GM12875 (cell line): ENCODE results near the gene SPECC1L.

Source experiments
- H3K4me3 ChIP-seq: one replicate; pipeline ENCODE4 v1.5.1; 2011; ENCODE audit warnings: low read depth, low read length, control low read depth
- TF ChIP-seq, protein P1 (sequence below): IDR thresholded peaks from 2 replicates; pipeline ENCODE4 v1.5.1; 2011; ENCODE audit warnings: low read depth, mild to moderate bottlenecking, control low read depth, inconsistent platforms, low read length, moderate library complexity, borderline replicate concordance; ENCODE audit not compliant: insufficient read depth

SPECC1L gene

DNA sequence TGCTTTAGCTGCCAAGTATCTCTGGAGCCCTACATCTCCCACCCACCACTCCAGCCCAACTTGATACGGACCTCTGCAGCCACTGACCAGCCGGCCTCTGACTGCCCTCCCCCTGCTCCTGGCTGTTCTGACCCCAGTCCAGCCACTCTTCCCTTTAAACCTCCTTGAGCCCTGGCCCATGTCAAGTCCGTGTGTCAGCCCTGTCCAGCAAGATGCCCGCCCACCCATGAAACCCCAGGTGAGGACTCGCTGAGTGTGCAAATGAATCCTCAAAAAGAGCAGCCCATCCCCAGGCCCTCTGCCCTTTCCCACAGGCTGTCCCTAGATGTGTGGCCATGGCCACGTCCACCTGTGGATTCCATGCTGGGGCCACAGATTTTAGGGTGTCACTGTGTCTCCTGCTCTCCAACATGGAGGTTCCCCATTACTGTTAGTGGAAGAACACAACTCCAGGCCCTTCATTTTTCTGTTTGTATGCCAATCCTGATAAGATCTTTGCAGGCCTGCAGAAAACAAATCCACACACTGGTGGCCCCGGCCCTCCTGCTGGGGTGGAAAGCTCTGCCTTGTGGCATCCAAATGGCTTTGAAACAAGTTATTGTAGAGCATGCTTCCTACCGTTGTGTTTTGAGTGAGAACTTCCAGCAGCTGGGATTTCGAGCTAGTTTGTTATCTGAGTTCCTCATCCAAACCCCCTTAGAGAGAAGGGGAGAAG is 134.1 kb downstream of the SPECC1L start:
- TF ChIP-seq, protein P1, sequence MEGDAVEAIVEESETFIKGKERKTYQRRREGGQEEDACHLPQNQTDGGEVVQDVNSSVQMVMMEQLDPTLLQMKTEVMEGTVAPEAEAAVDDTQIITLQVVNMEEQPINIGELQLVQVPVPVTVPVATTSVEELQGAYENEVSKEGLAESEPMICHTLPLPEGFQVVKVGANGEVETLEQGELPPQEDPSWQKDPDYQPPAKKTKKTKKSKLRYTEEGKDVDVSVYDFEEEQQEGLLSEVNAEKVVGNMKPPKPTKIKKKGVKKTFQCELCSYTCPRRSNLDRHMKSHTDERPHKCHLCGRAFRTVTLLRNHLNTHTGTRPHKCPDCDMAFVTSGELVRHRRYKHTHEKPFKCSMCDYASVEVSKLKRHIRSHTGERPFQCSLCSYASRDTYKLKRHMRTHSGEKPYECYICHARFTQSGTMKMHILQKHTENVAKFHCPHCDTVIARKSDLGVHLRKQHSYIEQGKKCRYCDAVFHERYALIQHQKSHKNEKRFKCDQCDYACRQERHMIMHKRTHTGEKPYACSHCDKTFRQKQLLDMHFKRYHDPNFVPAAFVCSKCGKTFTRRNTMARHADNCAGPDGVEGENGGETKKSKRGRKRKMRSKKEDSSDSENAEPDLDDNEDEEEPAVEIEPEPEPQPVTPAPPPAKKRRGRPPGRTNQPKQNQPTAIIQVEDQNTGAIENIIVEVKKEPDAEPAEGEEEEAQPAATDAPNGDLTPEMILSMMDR, result no peak
- H3K4me3 ChIP-seq, result no peak overlapping the region

DNA sequence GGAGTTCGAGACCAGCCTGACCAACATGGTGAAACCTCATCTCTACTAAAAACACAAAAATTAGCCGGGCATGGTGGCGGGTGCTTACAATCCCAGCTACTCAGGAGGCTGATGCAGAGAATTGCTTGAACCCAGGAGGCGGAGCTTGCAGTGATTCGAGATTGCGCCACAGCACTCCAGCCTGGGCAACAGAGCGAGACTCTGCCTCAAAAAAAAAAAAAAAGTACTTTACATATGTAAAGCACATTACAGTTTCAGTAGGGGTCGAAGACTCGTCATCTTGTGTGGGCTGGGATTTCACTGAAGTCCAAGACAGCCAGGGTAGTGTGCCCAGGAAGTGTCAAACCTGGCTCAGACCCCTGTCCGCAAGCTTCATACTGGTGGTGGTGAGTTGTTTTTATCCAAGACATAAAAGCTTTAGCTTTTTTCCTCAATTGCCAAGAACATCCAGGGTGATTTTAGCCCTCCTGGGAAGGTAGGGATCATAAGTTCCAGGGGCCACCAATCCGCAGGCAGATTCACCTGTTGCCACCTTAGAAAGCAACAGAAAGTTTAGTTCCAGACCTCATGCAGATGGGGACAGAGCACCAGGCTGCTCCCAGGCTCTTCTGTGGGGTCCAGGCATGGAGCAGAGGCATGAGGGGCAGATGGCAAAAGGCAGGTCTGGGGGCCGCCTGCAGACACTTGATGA is 135.1 kb downstream of the SPECC1L start:
- TF ChIP-seq, protein P1, result no peak

DNA sequence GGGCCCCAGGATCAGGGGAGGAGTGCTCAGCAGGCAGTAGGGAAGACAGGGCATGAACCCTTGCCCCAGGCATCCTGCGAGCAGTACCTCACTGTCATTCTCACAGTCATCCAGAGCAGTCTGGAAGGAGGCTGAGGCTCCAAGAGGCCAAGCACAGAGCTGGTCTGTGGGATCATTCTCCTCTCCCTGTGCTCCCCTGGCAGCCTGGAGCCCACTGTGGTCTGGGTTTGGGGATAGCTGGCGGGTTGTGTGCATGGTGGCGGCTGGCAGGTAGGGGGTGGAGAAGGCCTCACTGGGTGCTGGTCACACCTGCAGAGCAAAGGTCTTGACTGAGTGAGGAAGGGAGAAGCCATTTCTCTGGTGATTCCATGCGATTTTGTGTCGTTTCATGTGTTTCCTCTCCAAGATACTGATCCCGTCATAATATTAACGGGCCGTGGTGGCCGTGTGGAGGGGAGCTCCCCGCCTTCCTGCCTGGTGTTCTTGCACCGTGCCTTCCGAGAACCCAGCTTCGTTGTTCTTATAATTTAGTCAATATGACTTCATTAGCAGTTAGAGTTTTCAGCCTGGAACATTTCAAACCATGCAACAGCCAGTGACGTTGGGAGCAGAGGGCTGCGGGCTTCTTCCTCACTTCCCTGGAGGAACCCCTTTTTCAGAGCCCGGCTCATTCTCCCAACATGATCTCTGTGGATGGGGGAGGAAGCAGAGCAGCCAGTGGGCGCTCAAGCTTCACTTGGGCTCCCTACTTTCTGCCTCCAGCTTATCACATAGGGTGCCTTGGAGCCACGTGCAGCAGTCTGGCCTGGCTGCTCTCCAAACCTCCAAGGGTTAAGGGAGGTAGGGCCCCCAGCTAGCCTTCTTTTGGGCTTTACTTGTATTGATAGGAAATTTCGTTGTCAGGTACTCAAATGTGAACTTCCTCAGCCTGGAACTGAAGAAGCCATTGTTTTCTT is 136.0 kb downstream of the SPECC1L start:
- TF ChIP-seq, protein P1, result no peak
- H3K4me3 ChIP-seq, result no peak overlapping the region

More for the DNA sequence above, 135.1 kb downstream of the SPECC1L start:
- H3K4me3 ChIP-seq, result no peak overlapping the region

- no peak overlapping the region for H3K4me3 ChIP-seq
- TF ChIP-seq, protein P1, result no peak
Measured at GRCh38 chr22:24407278-24407665, 136.6 kb downstream of the SPECC1L start.

DNA sequence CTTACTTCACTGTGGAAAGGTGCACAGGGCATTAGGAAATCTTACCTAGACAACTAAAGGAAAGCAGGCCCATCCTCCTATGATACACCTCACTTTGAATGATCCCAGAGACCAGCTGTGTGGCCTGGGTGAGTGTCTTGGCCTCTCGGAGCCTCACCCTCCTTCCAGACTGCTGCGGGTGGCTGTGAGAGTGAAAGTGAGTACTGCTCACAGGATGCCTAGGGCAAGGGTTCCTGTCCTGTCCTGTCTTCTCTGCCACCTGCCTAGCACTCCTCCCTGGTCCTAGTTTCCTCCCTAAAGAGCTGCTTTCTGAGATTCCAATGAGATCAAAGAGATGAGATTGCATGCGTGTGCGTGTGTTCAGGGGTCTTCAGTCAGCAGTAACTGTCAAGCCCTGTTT is 137.3 kb downstream of the SPECC1L start:
- TF ChIP-seq, protein P1, result no peak
- no peak overlapping the region for H3K4me3 ChIP-seq

- TF ChIP-seq, protein P1, result no peak
- no peak overlapping the region for H3K4me3 ChIP-seq
Measured at GRCh38 chr22:24408630-24409029, 138.0 kb downstream of the SPECC1L start.
